Measurements from ENCODE around the gene NME4. TPM values are rescaled to one million over a fixed set of nuclear protein-coding genes. Genes with fewer than 3 reads are reported as not detected.
A peak's percentile ranks its signal among the peaks of the same experiment; 100 is the strongest.

The NME4 gene
- total and polyA plus RNA-seq, 2 donors (not counting 1 experiment from before 2014, with no cell fraction given), result 71.7 to 121 TPM

DNA sequence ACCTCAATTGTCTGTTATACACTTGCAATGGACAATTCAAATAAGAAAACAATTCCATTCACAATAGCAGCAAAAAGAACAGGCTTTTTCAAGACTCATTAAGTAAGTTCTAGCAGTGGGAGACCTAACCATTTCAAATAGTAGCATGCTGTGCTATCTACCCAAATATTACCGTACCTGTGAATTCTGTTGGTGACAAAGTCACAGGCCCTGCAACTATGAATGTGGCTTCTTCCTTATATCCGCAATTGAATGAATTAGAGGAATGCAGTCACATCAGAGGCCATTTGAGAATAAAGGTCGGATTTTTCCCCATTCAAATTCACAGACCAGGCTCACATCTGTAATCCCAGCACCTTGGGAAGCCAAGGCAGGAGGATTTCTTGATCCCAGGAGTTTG, 800 bp upstream of the NME4 start:
- Histone ChIP-seq H3K4me1 (ENCODE audit: control insufficient read depth, extremely low read depth, insufficient read depth, low read length) (peaks cover 2% of the 10 kb centered on the region), H2AFZ (ENCODE audit: low read length) (no peak overlapping the region), H3K79me2 (ENCODE audit: control insufficient read depth, insufficient read depth, low read length) (peaks cover 1% of the 10 kb centered on the region), H3K27me3 (ENCODE audit: control insufficient read depth, insufficient read depth, low read length) (no peaks in the 10 kb centered on the region), H3K9ac (ENCODE audit: insufficient read depth, low read length) (no peak overlapping the region), H3K4me3 (replicated peaks in 1 of 4; ENCODE audit: control extremely low read depth in 1 of 4, insufficient read depth in 1 of 4, low read depth in 3 of 4, low read length in 4 of 4) (peak overlapping the region in 2 of 4 experiments; percentile 53 to 65), H3K36me3 (ENCODE audit: control insufficient read depth, insufficient read depth, low read length) (peaks cover 8% of the 10 kb centered on the region), H3K4me2 (ENCODE audit: extremely low read depth, insufficient read depth, low read length) (peak overlapping the region; percentile 88), H3K9me3 (ENCODE audit: control insufficient read depth, insufficient read depth, low read depth, low read length) (no peaks in the 10 kb centered on the region), H4K20me1 (ENCODE audit: control insufficient read depth, extremely low read depth, insufficient read depth, low read length) (no peaks in the 10 kb centered on the region), H3K27ac (ENCODE audit: insufficient read depth, low read length) (peak overlapping the region; percentile 8)
- no peak for DNase-seq (ENCODE audit: low read depth in 2 of 2)
- TF ChIP-seq, protein P1, sequence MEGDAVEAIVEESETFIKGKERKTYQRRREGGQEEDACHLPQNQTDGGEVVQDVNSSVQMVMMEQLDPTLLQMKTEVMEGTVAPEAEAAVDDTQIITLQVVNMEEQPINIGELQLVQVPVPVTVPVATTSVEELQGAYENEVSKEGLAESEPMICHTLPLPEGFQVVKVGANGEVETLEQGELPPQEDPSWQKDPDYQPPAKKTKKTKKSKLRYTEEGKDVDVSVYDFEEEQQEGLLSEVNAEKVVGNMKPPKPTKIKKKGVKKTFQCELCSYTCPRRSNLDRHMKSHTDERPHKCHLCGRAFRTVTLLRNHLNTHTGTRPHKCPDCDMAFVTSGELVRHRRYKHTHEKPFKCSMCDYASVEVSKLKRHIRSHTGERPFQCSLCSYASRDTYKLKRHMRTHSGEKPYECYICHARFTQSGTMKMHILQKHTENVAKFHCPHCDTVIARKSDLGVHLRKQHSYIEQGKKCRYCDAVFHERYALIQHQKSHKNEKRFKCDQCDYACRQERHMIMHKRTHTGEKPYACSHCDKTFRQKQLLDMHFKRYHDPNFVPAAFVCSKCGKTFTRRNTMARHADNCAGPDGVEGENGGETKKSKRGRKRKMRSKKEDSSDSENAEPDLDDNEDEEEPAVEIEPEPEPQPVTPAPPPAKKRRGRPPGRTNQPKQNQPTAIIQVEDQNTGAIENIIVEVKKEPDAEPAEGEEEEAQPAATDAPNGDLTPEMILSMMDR (conservative IDR thresholded peaks at IDR 0.05 in 1 of 2, IDR thresholded peaks at IDR 0.05 in 1 of 2; ENCODE audit: low read depth in 1 of 2, low read length in 2 of 2), result no peak
- no peak for TF ChIP-seq EZH2 (IDR thresholded peaks at IDR 0.05; ENCODE audit: low read length, missing control alignments)

DNA sequence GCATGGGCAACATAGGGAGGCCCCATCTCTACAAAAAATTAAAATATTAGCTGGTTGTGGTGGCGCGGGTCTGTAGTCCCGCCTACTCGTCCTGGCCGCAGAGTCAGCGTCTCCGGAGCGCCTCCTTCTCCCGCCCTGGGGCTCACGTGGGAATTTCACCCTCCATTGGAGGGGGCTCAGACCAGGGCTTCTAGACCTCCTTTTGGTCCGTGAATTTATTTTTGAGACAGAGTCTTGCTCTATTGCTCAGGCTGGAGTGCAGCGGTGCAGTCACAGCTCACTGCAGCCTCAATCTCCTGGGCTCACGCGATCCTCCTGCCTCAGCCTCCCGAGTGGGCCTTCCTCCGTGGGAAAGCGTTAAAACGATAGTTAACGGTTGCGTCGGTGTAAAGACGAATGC, 394 bp upstream of the NME4 start:
- Histone ChIP-seq H3K4me3 (replicated peaks in 1 of 4; ENCODE audit: control extremely low read depth in 1 of 4, insufficient read depth in 1 of 4, low read depth in 3 of 4, low read length in 4 of 4) (peak overlapping the region; percentile 32 to 65 (median 46)), H3K79me2 (ENCODE audit: control insufficient read depth, insufficient read depth, low read length) (peaks cover 1% of the 10 kb centered on the region), H4K20me1 (ENCODE audit: control insufficient read depth, extremely low read depth, insufficient read depth, low read length) (no peaks in the 10 kb centered on the region), H2AFZ (ENCODE audit: low read length) (peak overlapping the region; percentile 81), H3K9ac (ENCODE audit: insufficient read depth, low read length) (no peak overlapping the region), H3K27ac (ENCODE audit: insufficient read depth, low read length) (peak overlapping the region; percentile 8), H3K4me1 (ENCODE audit: control insufficient read depth, extremely low read depth, insufficient read depth, low read length) (peaks cover 2% of the 10 kb centered on the region), H3K36me3 (ENCODE audit: control insufficient read depth, insufficient read depth, low read length) (peaks cover 8% of the 10 kb centered on the region), H3K9me3 (ENCODE audit: control insufficient read depth, insufficient read depth, low read depth, low read length) (no peaks in the 10 kb centered on the region), H3K4me2 (ENCODE audit: extremely low read depth, insufficient read depth, low read length) (peak overlapping the region; percentile 88), H3K27me3 (ENCODE audit: control insufficient read depth, insufficient read depth, low read length) (no peaks in the 10 kb centered on the region)
- TF ChIP-seq, protein P1 (conservative IDR thresholded peaks at IDR 0.05 in 1 of 2, IDR thresholded peaks at IDR 0.05 in 1 of 2; ENCODE audit: low read depth in 1 of 2, low read length in 2 of 2), result no peak
- no peak for TF ChIP-seq EZH2 (IDR thresholded peaks at IDR 0.05; ENCODE audit: low read length, missing control alignments)
- peak; percentile 42 to 55 for DNase-seq (ENCODE audit: low read depth in 2 of 2)

DNA sequence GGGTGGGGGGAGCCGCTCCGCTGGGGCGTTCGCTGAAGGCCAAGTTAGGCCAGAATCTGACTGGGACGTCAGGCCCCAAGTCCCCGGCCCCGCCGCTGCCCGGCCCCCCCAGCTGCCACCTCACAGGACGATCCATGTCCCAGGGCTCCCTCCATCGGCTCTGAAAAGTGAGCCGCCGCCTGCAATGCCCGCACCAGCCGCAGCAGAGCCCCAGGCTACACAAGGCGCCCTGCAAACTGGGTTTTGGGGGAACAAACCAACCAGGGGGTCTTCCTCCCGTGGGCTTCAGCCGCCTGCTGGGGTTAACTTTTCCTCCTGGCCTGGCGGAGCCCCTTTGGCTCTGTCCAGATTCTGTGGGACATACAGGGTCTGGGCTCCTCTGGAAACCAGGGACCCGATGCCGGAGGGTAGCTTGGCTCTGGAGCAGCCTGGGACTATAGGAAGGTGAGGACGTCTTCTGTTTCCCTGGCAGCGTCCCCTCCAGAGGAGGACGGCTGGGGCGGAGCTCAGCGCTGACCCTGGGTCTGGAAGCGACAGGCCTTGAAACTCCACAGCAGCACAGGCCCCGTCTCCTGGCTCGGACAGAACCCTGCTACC, 835 bp downstream of the NME4 start:
- H3K36me3 ChIP-seq (ENCODE audit: control insufficient read depth, insufficient read depth, low read length), result peaks cover 8% of the 10 kb centered on the region
- peaks cover 1% of the 10 kb centered on the region for H3K79me2 ChIP-seq (ENCODE audit: control insufficient read depth, insufficient read depth, low read length)
- H3K4me2 ChIP-seq (ENCODE audit: extremely low read depth, insufficient read depth, low read length), result peak overlapping the region; percentile 64
- H3K27me3 ChIP-seq (ENCODE audit: control insufficient read depth, insufficient read depth, low read length), result no peaks in the 10 kb centered on the region
- H3K27ac ChIP-seq (ENCODE audit: insufficient read depth, low read length), result no peak overlapping the region
- peaks cover 2% of the 10 kb centered on the region for H3K4me1 ChIP-seq (ENCODE audit: control insufficient read depth, extremely low read depth, insufficient read depth, low read length)
- DNase-seq (ENCODE audit: low read depth in 2 of 2), result peak; percentile 61 to 73
- no peaks in the 10 kb centered on the region for H3K9me3 ChIP-seq (ENCODE audit: control insufficient read depth, insufficient read depth, low read depth, low read length)
- no peaks in the 10 kb centered on the region for H4K20me1 ChIP-seq (ENCODE audit: control insufficient read depth, extremely low read depth, insufficient read depth, low read length)
- H2AFZ ChIP-seq (ENCODE audit: low read length), result no peak overlapping the region
- TF ChIP-seq EZH2 (IDR thresholded peaks at IDR 0.05; ENCODE audit: low read length, missing control alignments), result no peak
- TF ChIP-seq, protein P1 (conservative IDR thresholded peaks at IDR 0.05 in 1 of 2, IDR thresholded peaks at IDR 0.05 in 1 of 2; ENCODE audit: low read depth in 1 of 2, low read length in 2 of 2), result peak; percentile 31 to 39
- H3K4me3 ChIP-seq (replicated peaks in 1 of 4; ENCODE audit: control extremely low read depth in 1 of 4, insufficient read depth in 1 of 4, low read depth in 3 of 4, low read length in 4 of 4), result peak overlapping the region in 2 of 4 experiments; percentile 11 to 46
- peak overlapping the region; percentile 37 for H3K9ac ChIP-seq (ENCODE audit: insufficient read depth, low read length)
